Tracheal epithelial cell (primary cell): ENCODE data around the gene CAPN7. TPM values are rescaled to one million over a fixed set of nuclear protein-coding genes. Genes with fewer than 3 reads are reported as not detected.

Source experiments
- total RNA-seq: library from RNA; depleted of rRNA; stranded (reverse); fragments of >200 nt; gene quantifications from 2 replicates; pipeline ENCODE4 v1.2.1, GENCODE V29; 2014

The CAPN7 gene
- 42.6 and 52.1 TPM in 2 replicates for total RNA-seq

DNA sequence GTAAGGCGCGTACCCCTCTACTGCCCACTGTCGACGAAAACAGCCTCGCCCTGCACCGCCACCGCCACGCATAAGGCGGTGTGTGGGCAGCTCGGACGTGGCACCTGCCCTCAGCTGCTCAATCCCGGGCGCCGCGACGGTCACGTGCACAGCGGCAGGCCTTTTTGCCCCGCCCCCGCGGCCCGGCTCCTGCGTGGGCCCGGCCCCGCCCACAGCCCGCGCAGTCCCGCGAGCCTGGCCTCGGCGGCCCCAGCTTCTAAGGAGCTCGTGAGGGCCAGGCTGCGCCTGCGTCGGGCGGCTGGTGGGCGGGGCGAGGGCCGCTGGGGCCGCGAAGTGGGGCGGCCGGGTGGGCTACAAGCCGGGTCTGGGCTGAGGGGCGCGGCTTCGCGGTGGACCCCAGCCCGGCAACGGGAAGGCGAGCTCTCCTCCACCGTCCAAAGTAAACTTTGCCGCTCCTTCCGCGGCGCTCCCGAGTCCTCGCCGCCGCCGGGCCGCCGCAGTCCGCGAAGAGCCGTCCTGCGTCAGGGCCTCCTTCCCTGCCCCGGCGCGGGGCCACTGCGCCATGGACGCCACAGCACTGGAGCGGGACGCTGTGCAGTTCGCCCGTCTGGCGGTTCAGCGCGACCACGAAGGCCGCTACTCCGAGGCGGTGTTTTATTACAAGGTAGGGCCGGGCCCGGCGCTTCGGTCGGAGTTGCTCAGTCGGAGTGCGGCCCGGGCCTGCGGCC, at the start of gene CAPN7:
TSS of gene CAPN7 (plus strand) at position 313 of the 728 bp plus-strand sequence. CDS start at position 563, 250 bp downstream.

Other genes starting within 250 kb of the CAPN7 start
- 17.3 and 19.5 TPM in 2 replicates for gene MRPS25, start 140.9 kb upstream of the CAPN7 start, total RNA-seq
- 18.8 and 23.2 TPM in 2 replicates for gene RBSN, start 107.1 kb upstream of the CAPN7 start, total RNA-seq
- 4.5 and 7.2 TPM in 2 replicates for gene SH3BP5, start 126.3 kb downstream of the CAPN7 start, total RNA-seq
- gene METTL6, start 221.3 kb downstream of the CAPN7 start, total RNA-seq: 26.7 and 33.0 TPM in 2 replicates
- gene EAF1, start 221.4 kb downstream of the CAPN7 start, total RNA-seq: 37.6 and 44.8 TPM in 2 replicates